Calu3 (cell line): ENCODE data around the gene IGIP. TPM values are rescaled to one million over a fixed set of nuclear protein-coding genes. Genes with fewer than 3 reads are reported as not detected.

ENCODE experiments used
- BruUV-seq: library from RNA; stranded (reverse); fragments of 400-500 nt; replicated peaks from 2 replicates; lab custom pipeline; 2021; lab: Mats Ljungman, UMichigan
- CTCF ChIA-PET: fragments of 300-600 bp; sonication (Branson Sonifier 250); formaldehyde crosslinking; loops from one replicate; lab custom pipeline; 2022; ENCODE audit warnings: antibody characterized with exemption; lab: Charles Lee
- DNase-seq: peaks from one replicate; pipeline ENCODE4 v3.0.0; 2022
- H3K27ac Mint-ChIP-seq: one replicate; pipeline ENCODE4 v1.8.0; 2022; ENCODE audit warnings: mixed read lengths; ENCODE audit not compliant: unreplicated experiment
- H3K27me3 Mint-ChIP-seq: one replicate; pipeline ENCODE4 v1.8.0; 2022; ENCODE audit warnings: mixed read lengths; ENCODE audit not compliant: unreplicated experiment
- H3K36me3 Mint-ChIP-seq: one replicate; pipeline ENCODE4 v1.8.0; 2022; ENCODE audit warnings: mild to moderate bottlenecking, moderate library complexity, mixed read lengths; ENCODE audit not compliant: insufficient read depth, unreplicated experiment
- H3K4me1 Mint-ChIP-seq: one replicate; pipeline ENCODE4 v1.8.0; 2022; ENCODE audit warnings: mild to moderate bottlenecking, low read depth, mixed read lengths; ENCODE audit not compliant: unreplicated experiment
- H3K4me3 Mint-ChIP-seq: one replicate; pipeline ENCODE4 v1.8.0; 2022; ENCODE audit warnings: mild to moderate bottlenecking, low read depth, moderate library complexity, mixed read lengths; ENCODE audit not compliant: unreplicated experiment
- H3K9me3 Mint-ChIP-seq: one replicate; pipeline ENCODE4 v1.8.0; 2022; ENCODE audit warnings: low read depth, mixed read lengths; ENCODE audit not compliant: unreplicated experiment
- CTCF ChIP-seq: fragments of 200-600 bp; IDR thresholded peaks from one replicate; pipeline ENCODE4 v1.8.0; 2022; ENCODE audit warnings: antibody characterized with exemption; ENCODE audit not compliant: unreplicated experiment
- intact Hi-C: fragments of 100-400 bp; cut with micrococcal nuclease; formaldehyde crosslinking; loops from one replicate; pipeline ENCODE4 v1.10.0; 2022; ENCODE audit not compliant: unreplicated experiment
- total RNA-seq: library from RNA; stranded (reverse); gene quantifications from 2 replicates; pipeline ENCODE4 v1.2.3, GENCODE V29; 2022

Gene IGIP
- total RNA-seq, 1 experiment from 2014 or later: 6.2 TPM

GRCh38 chr5:140083650-140084049 is 42.1 kb upstream of the IGIP start:
- no peak overlapping the region for H3K4me3 Mint-ChIP-seq

GRCh38 chr5:140084541-140084940 is 41.2 kb upstream of the IGIP start:
- Mint-ChIP-seq H3K4me3 (no peak overlapping the region), H3K36me3 (no peaks in the 10 kb centered on the region), H3K4me1 (peaks cover 13% of the 10 kb centered on the region), H3K27ac (no peak overlapping the region), H3K9me3 (peaks cover 3% of the 10 kb centered on the region), H3K27me3 (peaks cover 33% of the 10 kb centered on the region)
- intact Hi-C loops: no loop called here
- CTCF ChIA-PET: interaction anchor here (1.1 kb wide), 1 partner anchor 12 kb away, joined by 4 read pairs; no protein-coding TSS in a partner anchor
- TF ChIP-seq CTCF: no peak
- DNase-seq: no peak
- no TSS peak for BruUV-seq

More at GRCh38 chr5:140083650-140084049, 42.1 kb upstream of the IGIP start:
- H3K27me3 Mint-ChIP-seq: peaks cover 32% of the 10 kb centered on the region
- no peaks in the 10 kb centered on the region for H3K36me3 Mint-ChIP-seq
- intact Hi-C loops: no loop called here
- H3K4me1 Mint-ChIP-seq: peaks cover 13% of the 10 kb centered on the region
- CTCF ChIA-PET: no interaction called here
- no peaks in the 10 kb centered on the region for H3K9me3 Mint-ChIP-seq
- no TSS peak for BruUV-seq
- TF ChIP-seq CTCF: no peak
- no peak overlapping the region for H3K27ac Mint-ChIP-seq
- no peak for DNase-seq

- no TSS peak for BruUV-seq
- peaks cover 9% of the 10 kb centered on the region for H3K4me1 Mint-ChIP-seq
- TF ChIP-seq CTCF: no peak
Measured at GRCh38 chr5:140090251-140090650, 35.5 kb upstream of the IGIP start.

GRCh38 chr5:140093179-140093578 is 32.6 kb upstream of the IGIP start:
- no peaks in the 10 kb centered on the region for H3K4me1 Mint-ChIP-seq
- H3K27me3 Mint-ChIP-seq: peaks cover 34% of the 10 kb centered on the region
- no peak for DNase-seq
- H3K4me3 Mint-ChIP-seq: no peak overlapping the region
- H3K27ac Mint-ChIP-seq: no peak overlapping the region
- peaks cover 13% of the 10 kb centered on the region for H3K9me3 Mint-ChIP-seq
- BruUV-seq: no TSS peak
- intact Hi-C loops: no loop called here
- CTCF ChIA-PET: no interaction called here
- TF ChIP-seq CTCF: no peak
- H3K36me3 Mint-ChIP-seq: no peaks in the 10 kb centered on the region

More at GRCh38 chr5:140090251-140090650, 35.5 kb upstream of the IGIP start:
- Mint-ChIP-seq H3K9me3 (peaks cover 13% of the 10 kb centered on the region), H3K27me3 (peaks cover 35% of the 10 kb centered on the region), H3K27ac (no peak overlapping the region), H3K36me3 (no peaks in the 10 kb centered on the region), H3K4me3 (no peak overlapping the region)
- CTCF ChIA-PET: no interaction called here
- intact Hi-C loops: no loop called here
- no peak for DNase-seq
